HUES64 (cell line): ENCODE data around the gene CKS2.

ENCODE experiments used
- H3K27ac ChIP-seq: 2 replicates; pipeline ENCODE4 v1.7.0; 2013; ENCODE audit warnings: low read depth, low read length, inconsistent platforms
- H3K27me3 ChIP-seq: 2 replicates; pipeline ENCODE4 v1.6.1; 2013; ENCODE audit warnings: mild to moderate bottlenecking, low read length; ENCODE audit not compliant: insufficient read depth
- H3K36me3 ChIP-seq: 2 replicates; pipeline ENCODE4 v1.6.1; 2013; ENCODE audit warnings: mild to moderate bottlenecking, low read length; ENCODE audit not compliant: insufficient read depth
- H3K4me1 ChIP-seq: 2 replicates; pipeline ENCODE4 v1.6.1; 2013; ENCODE audit warnings: mild to moderate bottlenecking, low read length, moderate library complexity; ENCODE audit not compliant: insufficient read depth
- H3K4me3 ChIP-seq: 2 replicates; pipeline ENCODE4 v1.5.1; 2013; ENCODE audit warnings: mild to moderate bottlenecking, low read length, moderate library complexity
- H3K9ac ChIP-seq: 2 replicates; pipeline ENCODE4 v1.6.1; 2013; ENCODE audit warnings: mild to moderate bottlenecking, low read depth, low read length
- H3K9me3 ChIP-seq: 2 replicates; pipeline ENCODE4 v1.6.1; 2013; ENCODE audit warnings: low read depth, low read length; ENCODE audit not compliant: insufficient read depth
- WGBS: fragments of 150-250, 120-280 bp; methylation state at CpG from one replicate; pipeline ENCODE4 v1.1.7; 2013; ENCODE audit warnings: missing lambda C conversion rate; 5-methylcytosine and 5-hydroxymethylcytosine counted together

Gene CKS2

DNA sequence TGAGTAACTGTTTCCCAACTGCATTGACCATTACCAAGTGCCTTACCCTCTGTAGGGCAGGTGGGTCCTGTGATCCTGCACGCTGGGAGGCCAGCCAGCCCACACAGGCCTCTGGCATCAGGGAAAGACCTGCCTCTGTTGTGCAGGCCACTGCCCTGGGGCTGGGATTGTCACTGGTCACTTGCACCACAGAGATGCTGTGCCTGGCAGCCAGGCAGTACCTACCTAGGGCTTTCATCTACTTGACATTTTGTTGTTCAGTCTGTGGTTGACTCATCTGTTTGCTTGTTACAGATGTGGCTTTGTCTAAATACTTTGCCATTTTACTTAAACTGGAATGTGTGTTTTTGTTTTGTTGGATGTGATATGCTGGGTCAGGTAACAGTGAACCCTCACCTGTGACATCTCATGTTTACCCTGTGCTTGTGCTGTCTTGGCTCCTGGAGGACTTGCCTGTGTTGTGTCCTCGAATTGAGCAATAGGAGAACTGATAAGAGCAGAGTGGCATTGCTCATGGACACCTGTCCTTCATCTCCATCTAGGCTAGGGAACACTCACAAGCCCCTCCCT is 40.1 kb downstream of the CKS2 start:
- Histone ChIP-seq H3K9me3 (no peaks in the 10 kb centered on the region), H3K27ac (no peak overlapping the region), H3K36me3 (peaks cover 100% of the 10 kb centered on the region), H3K4me1 (no peaks in the 10 kb centered on the region), H3K27me3 (no peaks in the 10 kb centered on the region), H3K4me3 (no peak overlapping the region), H3K9ac (no peak overlapping the region)
- WGBS, result 96% methylated on average over 2 of the region's 2 CpGs

GRCh38 chr9:89351584-89352300 is 40.7 kb downstream of the CKS2 start:
- peaks cover 100% of the 10 kb centered on the region for H3K36me3 ChIP-seq
- H3K27ac ChIP-seq, result no peak overlapping the region
- WGBS, result 96% methylated on average over 6 of the region's 6 CpGs

GRCh38 chr9:89352451-89352850 is 41.5 kb downstream of the CKS2 start:
- H3K27ac ChIP-seq, result no peak overlapping the region
- peaks cover 100% of the 10 kb centered on the region for H3K36me3 ChIP-seq
- no peak overlapping the region for H3K4me3 ChIP-seq
- no peaks in the 10 kb centered on the region for H3K4me1 ChIP-seq
- no peaks in the 10 kb centered on the region for H3K27me3 ChIP-seq
- no peaks in the 10 kb centered on the region for H3K9me3 ChIP-seq
- H3K9ac ChIP-seq, result no peak overlapping the region
- 94% methylated on average over 3 of the region's 3 CpGs for WGBS

More at GRCh38 chr9:89351584-89352300, 40.7 kb downstream of the CKS2 start:
- Histone ChIP-seq H3K27me3 (no peaks in the 10 kb centered on the region), H3K9ac (no peak overlapping the region), H3K4me3 (no peak overlapping the region), H3K9me3 (no peaks in the 10 kb centered on the region), H3K4me1 (no peaks in the 10 kb centered on the region)

- no peak overlapping the region for H3K9ac ChIP-seq
- no peaks in the 10 kb centered on the region for H3K4me1 ChIP-seq
- WGBS, result 95% methylated on average over 8 of the region's 8 CpGs
- no peak overlapping the region for H3K27ac ChIP-seq
- no peaks in the 10 kb centered on the region for H3K9me3 ChIP-seq
- H3K27me3 ChIP-seq, result no peaks in the 10 kb centered on the region
- H3K36me3 ChIP-seq, result peaks cover 100% of the 10 kb centered on the region
- H3K4me3 ChIP-seq, result no peak overlapping the region
These were observed 42.1 kb downstream of the CKS2 start for GRCh38 chr9:89352874-89353649.

- Histone ChIP-seq H3K27me3 (no peaks in the 10 kb centered on the region), H3K27ac (no peak overlapping the region), H3K4me1 (no peaks in the 10 kb centered on the region), H3K36me3 (peaks cover 100% of the 10 kb centered on the region), H3K9ac (no peak overlapping the region), H3K9me3 (no peaks in the 10 kb centered on the region), H3K4me3 (no peak overlapping the region)
- 86% methylated on average over 3 of the region's 3 CpGs for WGBS
These were observed 43.0 kb downstream of the CKS2 start for GRCh38 chr9:89353989-89354388.

DNA sequence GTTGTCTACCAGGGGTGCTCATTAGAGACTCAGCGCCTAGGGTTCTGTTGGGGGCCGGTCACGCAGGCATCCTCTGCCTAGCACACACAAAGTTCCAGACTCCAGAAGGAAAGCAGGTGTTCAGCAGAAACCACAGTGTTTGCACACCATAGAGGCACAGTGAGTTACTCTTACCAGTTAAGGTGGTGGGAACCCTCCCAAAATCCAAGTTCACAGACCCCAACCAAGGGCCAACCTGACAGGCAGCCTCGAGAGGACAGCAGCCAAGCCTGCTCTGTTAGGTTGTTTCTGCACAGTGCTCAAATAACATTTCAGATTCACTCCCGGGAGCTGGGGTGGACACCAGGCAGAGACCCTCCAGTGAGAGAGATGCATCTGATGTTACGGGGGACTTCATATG is 43.5 kb downstream of the CKS2 start:
- H3K4me3 ChIP-seq, result no peak overlapping the region
- H3K4me1 ChIP-seq, result no peaks in the 10 kb centered on the region
- H3K27ac ChIP-seq, result no peak overlapping the region
- 99% methylated on average over 6 of the region's 6 CpGs for WGBS
- peaks cover 100% of the 10 kb centered on the region for H3K36me3 ChIP-seq
- H3K9me3 ChIP-seq, result no peaks in the 10 kb centered on the region
- H3K9ac ChIP-seq, result no peak overlapping the region
- no peaks in the 10 kb centered on the region for H3K27me3 ChIP-seq

GRCh38 chr9:89356782-89357181 is 45.8 kb downstream of the CKS2 start:
- no peaks in the 10 kb centered on the region for H3K4me1 ChIP-seq
- no peak overlapping the region for H3K4me3 ChIP-seq
- peaks cover 100% of the 10 kb centered on the region for H3K36me3 ChIP-seq

DNA sequence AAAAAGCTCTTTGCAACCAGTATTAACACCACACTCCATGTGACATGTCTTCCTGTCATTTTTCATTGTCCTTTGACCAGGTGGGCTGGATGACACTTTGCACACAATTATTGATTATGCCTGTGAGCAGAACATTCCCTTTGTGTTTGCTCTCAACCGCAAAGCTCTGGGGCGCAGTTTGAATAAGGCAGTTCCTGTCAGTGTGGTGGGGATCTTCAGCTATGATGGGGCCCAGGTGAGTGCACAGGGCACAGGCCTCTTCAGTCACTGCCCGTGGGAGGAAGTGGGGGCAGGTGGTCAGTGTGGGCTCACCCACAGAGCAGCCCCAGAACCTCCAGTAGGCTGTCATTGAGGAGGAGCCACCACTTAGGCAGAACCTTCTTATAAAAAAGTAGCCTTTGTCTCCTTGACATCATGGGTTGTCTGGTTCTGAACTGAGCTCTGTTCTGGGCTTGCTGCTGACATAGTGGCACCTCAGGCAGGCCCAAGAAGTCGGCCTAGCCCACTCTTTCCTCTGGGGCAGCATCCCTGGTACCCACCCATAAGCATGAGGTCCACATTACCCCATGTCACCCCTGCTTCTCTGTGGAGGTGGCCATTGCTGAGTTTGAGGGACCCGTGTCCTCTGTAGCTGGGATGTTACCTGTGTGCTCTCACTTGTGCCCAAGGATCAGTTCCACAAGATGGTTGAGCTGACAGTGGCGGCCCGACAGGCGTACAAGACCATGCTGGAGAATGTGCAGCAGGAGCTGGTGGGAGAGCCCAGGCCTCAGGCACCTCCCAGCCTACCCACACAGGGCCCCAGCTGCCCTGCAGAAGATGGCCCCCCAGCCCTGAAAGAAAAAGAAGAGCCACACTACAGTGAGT is 46.6 kb downstream of the CKS2 start:
- Histone ChIP-seq H3K27ac (no peak overlapping the region), H3K36me3 (peaks cover 100% of the 10 kb centered on the region), H3K9me3 (no peaks in the 10 kb centered on the region), H3K4me1 (no peaks in the 10 kb centered on the region), H3K27me3 (no peaks in the 10 kb centered on the region), H3K9ac (no peak overlapping the region), H3K4me3 (no peak overlapping the region)
- 94% methylated on average over 8 of the region's 8 CpGs for WGBS

More at GRCh38 chr9:89356782-89357181, 45.8 kb downstream of the CKS2 start:
- Histone ChIP-seq H3K27ac (no peak overlapping the region), H3K9me3 (no peaks in the 10 kb centered on the region), H3K9ac (no peak overlapping the region), H3K27me3 (no peaks in the 10 kb centered on the region)
- 95% methylated on average over 2 of the region's 2 CpGs for WGBS

GRCh38 chr9:89358376-89358916 is 47.5 kb downstream of the CKS2 start:
- Histone ChIP-seq H3K4me1 (no peaks in the 10 kb centered on the region), H3K9ac (no peak overlapping the region), H3K9me3 (no peaks in the 10 kb centered on the region), H3K27me3 (no peaks in the 10 kb centered on the region), H3K27ac (no peak overlapping the region), H3K36me3 (peaks cover 93% of the 10 kb centered on the region), H3K4me3 (no peak overlapping the region)
- 93% methylated on average over 3 of the region's 3 CpGs for WGBS

GRCh38 chr9:89358985-89359384 is 48.0 kb downstream of the CKS2 start:
- H3K9me3 ChIP-seq, result no peaks in the 10 kb centered on the region
- peaks cover 88% of the 10 kb centered on the region for H3K36me3 ChIP-seq
- no peak overlapping the region for H3K9ac ChIP-seq
- WGBS, result 90% methylated on average over 4 of the region's 4 CpGs
- no peak overlapping the region for H3K4me3 ChIP-seq
- no peaks in the 10 kb centered on the region for H3K27me3 ChIP-seq
- no peak overlapping the region for H3K27ac ChIP-seq
- no peaks in the 10 kb centered on the region for H3K4me1 ChIP-seq
